AG09319 (cell line): Measurements from ENCODE around the gene PRDM16.

Source experiments
- DNase-seq: peaks from one replicate; pipeline ENCODE4 v3.0.0-alpha.2; 2010; ENCODE audit warnings: low read depth; ENCODE audit errors: extremely low read depth
- CTCF ChIP-seq: IDR thresholded peaks from 2 replicates; pipeline ENCODE4 v1.5.1; 2011; ENCODE audit warnings: low read depth, mild to moderate bottlenecking, inconsistent platforms, low read length, moderate library complexity

The PRDM16 gene

GRCh38 chr1:3139451-3139852 lies 70.4 kb downstream of the PRDM16 start:
- no peak for TF ChIP-seq CTCF
- no peak for DNase-seq

- no peak for TF ChIP-seq CTCF
- no peak for DNase-seq
Measured at GRCh38 chr1:3139871-3140361, 70.9 kb downstream of the PRDM16 start.

GRCh38 chr1:3140437-3140836 lies 71.4 kb downstream of the PRDM16 start:
- DNase-seq = no peak
- no peak for TF ChIP-seq CTCF

GRCh38 chr1:3141129-3141528 lies 72.1 kb downstream of the PRDM16 start:
- no peak for DNase-seq
- TF ChIP-seq CTCF = no peak

GRCh38 chr1:3141836-3142235 lies 72.8 kb downstream of the PRDM16 start:
- TF ChIP-seq CTCF = no peak
- no peak for DNase-seq

GRCh38 chr1:3142236-3142635 lies 73.2 kb downstream of the PRDM16 start:
- DNase-seq = no peak
- TF ChIP-seq CTCF = no peak

GRCh38 chr1:3142751-3143150 lies 73.7 kb downstream of the PRDM16 start:
- no peak for TF ChIP-seq CTCF
- DNase-seq = no peak
